Measurements from ENCODE around the gene EIF6.
"Not testable (repeated sequence)": the region's sequence is repeated elsewhere in the genome, so short reads cannot be mapped to it uniquely, and the experiment has no call there.

EIF6 gene

GRCh38 chr20:35263532-35264341, 20.8 kb downstream of the EIF6 start:
- Mint-ChIP-seq H3K9me3 (no peaks in the 10 kb centered on the region), H3K4me1 (peaks cover 26% of the 10 kb centered on the region), H3K4me3 (peak overlapping the region; percentile 44), H3K27me3 (ENCODE audit: low read depth, poor library complexity) (peaks cover 11% of the 10 kb centered on the region), H3K27ac (peak overlapping the region; percentile 71), H3K36me3 (ENCODE audit: low read depth) (no peaks in the 10 kb centered on the region)
- DNase-seq = no peak
- no peak for TF ChIP-seq CTCF (IDR thresholded peaks at IDR 0.05)

GRCh38 chr20:35262731-35263531, 21.6 kb downstream of the EIF6 start:
- peak overlapping the region; percentile 71 for H3K27ac Mint-ChIP-seq
- DNase-seq = peak; percentile 42
- H3K9me3 Mint-ChIP-seq; H3K36me3 Mint-ChIP-seq (ENCODE audit: low read depth): not testable (repeated sequence)
- H3K4me3 Mint-ChIP-seq = peak overlapping the region; percentile 44
- peaks cover 26% of the 10 kb centered on the region for H3K4me1 Mint-ChIP-seq
- H3K27me3 Mint-ChIP-seq (ENCODE audit: low read depth, poor library complexity) = peaks cover 11% of the 10 kb centered on the region

- Mint-ChIP-seq H3K27me3 (ENCODE audit: low read depth, poor library complexity) (peaks cover 11% of the 10 kb centered on the region), H3K4me1 (peaks cover 26% of the 10 kb centered on the region)
- not testable (repeated sequence) for H3K27ac Mint-ChIP-seq; H3K36me3 Mint-ChIP-seq (ENCODE audit: low read depth); H3K9me3 Mint-ChIP-seq; DNase-seq; H3K4me3 Mint-ChIP-seq
Observed at GRCh38 chr20:35262321-35262720, 22.3 kb downstream of the EIF6 start.

GRCh38 chr20:35260426-35260825, 24.1 kb downstream of the EIF6 start:
- H3K27me3 Mint-ChIP-seq (ENCODE audit: low read depth, poor library complexity) = peaks cover 11% of the 10 kb centered on the region
- no peaks in the 10 kb centered on the region for H3K9me3 Mint-ChIP-seq
- no peak overlapping the region for H3K4me3 Mint-ChIP-seq
- no peak for TF ChIP-seq CTCF (IDR thresholded peaks at IDR 0.05)
- H3K4me1 Mint-ChIP-seq = peaks cover 26% of the 10 kb centered on the region
- no peaks in the 10 kb centered on the region for H3K36me3 Mint-ChIP-seq (ENCODE audit: low read depth)
- H3K27ac Mint-ChIP-seq = no peak overlapping the region
- DNase-seq = no peak

- no peaks in the 10 kb centered on the region for H3K36me3 Mint-ChIP-seq (ENCODE audit: low read depth)
- H3K27ac Mint-ChIP-seq = no peak overlapping the region
- peaks cover 11% of the 10 kb centered on the region for H3K4me1 Mint-ChIP-seq
- peaks cover 13% of the 10 kb centered on the region for H3K27me3 Mint-ChIP-seq (ENCODE audit: low read depth, poor library complexity)
- no peak for DNase-seq
- TF ChIP-seq CTCF (IDR thresholded peaks at IDR 0.05) = no peak
- H3K4me3 Mint-ChIP-seq = no peak overlapping the region
- no peaks in the 10 kb centered on the region for H3K9me3 Mint-ChIP-seq
Observed at GRCh38 chr20:35257175-35257909, 27.2 kb downstream of the EIF6 start.

GRCh38 chr20:35254448-35254999, 30.0 kb downstream of the EIF6 start:
- TF ChIP-seq CTCF (IDR thresholded peaks at IDR 0.05) = no peak
- DNase-seq = no peak
- peaks cover 8% of the 10 kb centered on the region for H3K27me3 Mint-ChIP-seq (ENCODE audit: low read depth, poor library complexity)
- no peak overlapping the region for H3K27ac Mint-ChIP-seq
- H3K36me3 Mint-ChIP-seq (ENCODE audit: low read depth) = no peaks in the 10 kb centered on the region
- peaks cover 9% of the 10 kb centered on the region for H3K4me1 Mint-ChIP-seq
- H3K4me3 Mint-ChIP-seq = no peak overlapping the region
- H3K9me3 Mint-ChIP-seq = no peaks in the 10 kb centered on the region

Data from nephron progenitor cell (in vitro differentiated cells).